WTC11 (cell line): ENCODE results near the gene VPS4A. TPM values are rescaled to one million over a fixed set of nuclear protein-coding genes. Genes with fewer than 3 reads are reported as not detected.

Experiments used
- ATAC-seq: fragments of 200-7000 bp; cut with Tn5 transposase; 2 replicates; pipeline ENCODE4 v1.10.0; 2021; ENCODE audit warnings: mild to moderate bottlenecking, moderate library complexity
- CTCF ChIA-PET: fragments of 300-600 bp; sonication (Branson Sonifier 250); formaldehyde crosslinking; loops from one replicate; lab custom pipeline; 2021; ENCODE audit warnings: antibody characterized with exemption; lab: Charles Lee
- POLR2A ChIA-PET: fragments of 350-600 bp; sonication (Branson Sonifier 250); formaldehyde crosslinking; loops from one replicate; lab custom pipeline; 2021; ENCODE audit warnings: antibody characterized with exemption; lab: Charles Lee
- DNase-seq: peaks from one replicate; pipeline ENCODE4 v3.0.0; 2021; ENCODE audit warnings: low spot score
- H3K27ac Mint-ChIP-seq: 2 replicates; pipeline ENCODE4 v1.8.0; 2021; ENCODE audit warnings: mixed read lengths
- H3K27me3 Mint-ChIP-seq: 2 replicates; pipeline ENCODE4 v1.8.0; 2021; ENCODE audit warnings: low read depth, mild to moderate bottlenecking, moderate library complexity, mixed read lengths
- H3K36me3 Mint-ChIP-seq: 2 replicates; pipeline ENCODE4 v1.8.0; 2021; ENCODE audit warnings: mixed read lengths
- H3K4me1 Mint-ChIP-seq: 2 replicates; pipeline ENCODE4 v1.8.0; 2022; ENCODE audit warnings: mixed read lengths
- H3K4me3 Mint-ChIP-seq: 2 replicates; pipeline ENCODE4 v1.8.0; 2021; ENCODE audit warnings: mild to moderate bottlenecking, moderate library complexity, mixed read lengths
- H3K9me3 Mint-ChIP-seq: 2 replicates; pipeline ENCODE4 v1.8.0; 2021; ENCODE audit warnings: mixed read lengths
- CREB1 ChIP-seq: sonication (generic); formaldehyde crosslinking; IDR thresholded peaks from 2 replicates; pipeline ENCODE4 v1.8.0; 2023; ENCODE audit warnings: mild to moderate bottlenecking, missing genetic modification reagents
- ETV6 ChIP-seq: sonication (generic); formaldehyde crosslinking; IDR thresholded peaks from 2 replicates; pipeline ENCODE4 v1.8.1; 2022; ENCODE audit warnings: mild to moderate bottlenecking, missing genetic modification reagents
- FOXJ3 ChIP-seq: sonication (generic); formaldehyde crosslinking; IDR thresholded peaks from 2 replicates; pipeline ENCODE4 v1.9.0; 2021; ENCODE audit warnings: missing genetic modification reagents, mild to moderate bottlenecking, borderline replicate concordance
- JAZF1 ChIP-seq: fragments of 250-450 bp; sonication (Bioruptor Pico); IDR thresholded peaks from 2 replicates; pipeline ENCODE4 v1.9.0; 2021; ENCODE audit warnings: moderate library complexity, mild to moderate bottlenecking, inconsistent platforms
- RORB ChIP-seq: fragments of 250-450 bp; sonication (Bioruptor Pico); IDR thresholded peaks from 2 replicates; pipeline ENCODE4 v1.9.0; 2021; ENCODE audit warnings: mild to moderate bottlenecking
- ZNF232 ChIP-seq: sonication (generic); formaldehyde crosslinking; IDR thresholded peaks from 2 replicates; pipeline ENCODE4 v1.8.0; 2022; ENCODE audit warnings: mild to moderate bottlenecking, missing genetic modification reagents
- ZNF396 ChIP-seq: fragments of 250-450 bp; sonication (Bioruptor Pico); IDR thresholded peaks from 2 replicates; pipeline ENCODE4 v1.8.0; 2021; ENCODE audit warnings: mild to moderate bottlenecking, moderate library complexity, borderline replicate concordance
- total RNA-seq: library from RNA; stranded (reverse); gene quantifications from 3 replicates; pipeline ENCODE4 v1.2.3, GENCODE V29; 2021
- TF ChIP-seq, protein P1 (sequence below): sonication (generic); formaldehyde crosslinking; IDR thresholded peaks from 2 replicates; pipeline ENCODE4 v1.8.0; 2022; ENCODE audit warnings: missing genetic modification reagents
- TF ChIP-seq, protein P2 (sequence below): sonication (generic); formaldehyde crosslinking; conservative IDR thresholded peaks from 2 replicates; pipeline ENCODE4 v1.8.1; 2023; ENCODE audit warnings: mild to moderate bottlenecking, low read depth, missing genetic modification reagents, moderate library complexity
- TF ChIP-seq, protein P3 (sequence below): sonication (generic); formaldehyde crosslinking; IDR thresholded peaks from 2 replicates; pipeline ENCODE4 v1.8.0; 2022; ENCODE audit warnings: mild to moderate bottlenecking, missing genetic modification reagents
- TF ChIP-seq, protein P4 (sequence below): sonication (generic); formaldehyde crosslinking; IDR thresholded peaks from 2 replicates; pipeline ENCODE4 v1.8.0; 2023; ENCODE audit warnings: missing genetic modification reagents
- TF ChIP-seq, protein P5 (sequence below): sonication (generic); formaldehyde crosslinking; IDR thresholded peaks from 2 replicates; pipeline ENCODE4 v1.8.1; 2022; ENCODE audit warnings: missing genetic modification reagents, borderline replicate concordance
- TF ChIP-seq, protein P6 (sequence below): fragments of 250-450 bp; sonication (Bioruptor Pico); IDR thresholded peaks from 2 replicates; pipeline ENCODE4 v2.1.2; 2022; ENCODE audit warnings: mild to moderate bottlenecking, moderate library complexity
- TF ChIP-seq, protein P7 (sequence below): sonication (generic); formaldehyde crosslinking; IDR thresholded peaks from 2 replicates; pipeline ENCODE4 v1.8.1; 2022; ENCODE audit warnings: low read depth, mild to moderate bottlenecking, moderate library complexity, missing genetic modification reagents, borderline replicate concordance
- TF ChIP-seq, protein P8 (sequence below): sonication (generic); formaldehyde crosslinking; IDR thresholded peaks from 2 replicates; pipeline ENCODE4 v1.8.0; 2023; ENCODE audit warnings: mild to moderate bottlenecking, missing genetic modification reagents

VPS4A gene
- total RNA-seq, 1 experiment from 2014 or later, result 28.3 TPM

DNA sequence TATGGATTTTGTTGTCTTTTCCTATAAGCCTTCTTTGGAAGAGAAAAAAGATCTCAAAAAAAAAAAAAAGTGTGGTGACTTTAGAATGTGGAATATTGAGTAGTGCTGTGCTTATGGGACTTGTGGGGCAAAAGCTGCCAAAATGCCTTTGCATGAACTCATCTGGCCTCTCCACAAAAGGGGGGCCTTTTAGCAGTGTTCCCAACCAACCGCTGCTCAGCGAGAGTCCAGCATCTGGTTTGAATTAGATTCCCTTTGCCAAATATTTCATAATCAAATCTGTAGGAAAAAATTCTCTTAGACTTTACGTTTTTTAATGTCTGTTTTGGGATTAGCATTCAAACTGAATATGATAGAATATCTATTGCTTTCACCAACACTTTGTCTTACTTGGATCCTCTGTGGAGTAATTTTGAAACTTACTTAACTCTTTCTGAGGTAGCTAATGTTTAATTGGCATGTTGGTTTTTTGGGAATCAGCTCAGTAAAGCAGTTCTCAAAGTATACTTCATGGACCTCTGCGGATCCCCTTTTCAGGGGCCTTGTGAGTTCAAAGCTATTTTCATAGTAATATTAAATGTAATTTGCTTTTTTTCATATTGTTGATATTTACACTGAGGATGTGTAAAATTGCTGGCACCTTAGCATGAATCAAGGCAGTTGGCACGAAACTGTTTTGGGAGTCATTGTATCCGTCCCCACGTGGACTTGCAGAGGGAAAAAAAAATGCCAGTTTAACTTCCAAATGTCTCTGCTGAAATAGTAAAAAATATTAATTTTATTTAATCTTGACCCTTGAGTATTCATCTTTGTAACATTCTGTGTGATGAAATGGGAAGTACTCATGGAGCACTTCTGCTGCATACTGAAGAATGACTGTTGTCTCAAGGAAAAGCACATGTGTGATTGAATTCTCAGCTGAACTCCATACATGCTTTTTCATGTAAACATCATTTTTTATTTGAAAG, 34.7 kb upstream of the VPS4A start (continued):
- TF ChIP-seq, protein P1, sequence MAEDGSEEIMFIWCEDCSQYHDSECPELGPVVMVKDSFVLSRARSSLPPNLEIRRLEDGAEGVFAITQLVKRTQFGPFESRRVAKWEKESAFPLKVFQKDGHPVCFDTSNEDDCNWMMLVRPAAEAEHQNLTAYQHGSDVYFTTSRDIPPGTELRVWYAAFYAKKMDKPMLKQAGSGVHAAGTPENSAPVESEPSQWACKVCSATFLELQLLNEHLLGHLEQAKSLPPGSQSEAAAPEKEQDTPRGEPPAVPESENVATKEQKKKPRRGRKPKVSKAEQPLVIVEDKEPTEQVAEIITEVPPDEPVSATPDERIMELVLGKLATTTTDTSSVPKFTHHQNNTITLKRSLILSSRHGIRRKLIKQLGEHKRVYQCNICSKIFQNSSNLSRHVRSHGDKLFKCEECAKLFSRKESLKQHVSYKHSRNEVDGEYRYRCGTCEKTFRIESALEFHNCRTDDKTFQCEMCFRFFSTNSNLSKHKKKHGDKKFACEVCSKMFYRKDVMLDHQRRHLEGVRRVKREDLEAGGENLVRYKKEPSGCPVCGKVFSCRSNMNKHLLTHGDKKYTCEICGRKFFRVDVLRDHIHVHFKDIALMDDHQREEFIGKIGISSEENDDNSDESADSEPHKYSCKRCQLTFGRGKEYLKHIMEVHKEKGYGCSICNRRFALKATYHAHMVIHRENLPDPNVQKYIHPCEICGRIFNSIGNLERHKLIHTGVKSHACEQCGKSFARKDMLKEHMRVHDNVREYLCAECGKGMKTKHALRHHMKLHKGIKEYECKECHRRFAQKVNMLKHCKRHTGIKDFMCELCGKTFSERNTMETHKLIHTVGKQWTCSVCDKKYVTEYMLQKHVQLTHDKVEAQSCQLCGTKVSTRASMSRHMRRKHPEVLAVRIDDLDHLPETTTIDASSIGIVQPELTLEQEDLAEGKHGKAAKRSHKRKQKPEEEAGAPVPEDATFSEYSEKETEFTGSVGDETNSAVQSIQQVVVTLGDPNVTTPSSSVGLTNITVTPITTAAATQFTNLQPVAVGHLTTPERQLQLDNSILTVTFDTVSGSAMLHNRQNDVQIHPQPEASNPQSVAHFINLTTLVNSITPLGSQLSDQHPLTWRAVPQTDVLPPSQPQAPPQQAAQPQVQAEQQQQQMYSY (CRISPR knock-in tag), result no peak
- TF ChIP-seq, protein P2, sequence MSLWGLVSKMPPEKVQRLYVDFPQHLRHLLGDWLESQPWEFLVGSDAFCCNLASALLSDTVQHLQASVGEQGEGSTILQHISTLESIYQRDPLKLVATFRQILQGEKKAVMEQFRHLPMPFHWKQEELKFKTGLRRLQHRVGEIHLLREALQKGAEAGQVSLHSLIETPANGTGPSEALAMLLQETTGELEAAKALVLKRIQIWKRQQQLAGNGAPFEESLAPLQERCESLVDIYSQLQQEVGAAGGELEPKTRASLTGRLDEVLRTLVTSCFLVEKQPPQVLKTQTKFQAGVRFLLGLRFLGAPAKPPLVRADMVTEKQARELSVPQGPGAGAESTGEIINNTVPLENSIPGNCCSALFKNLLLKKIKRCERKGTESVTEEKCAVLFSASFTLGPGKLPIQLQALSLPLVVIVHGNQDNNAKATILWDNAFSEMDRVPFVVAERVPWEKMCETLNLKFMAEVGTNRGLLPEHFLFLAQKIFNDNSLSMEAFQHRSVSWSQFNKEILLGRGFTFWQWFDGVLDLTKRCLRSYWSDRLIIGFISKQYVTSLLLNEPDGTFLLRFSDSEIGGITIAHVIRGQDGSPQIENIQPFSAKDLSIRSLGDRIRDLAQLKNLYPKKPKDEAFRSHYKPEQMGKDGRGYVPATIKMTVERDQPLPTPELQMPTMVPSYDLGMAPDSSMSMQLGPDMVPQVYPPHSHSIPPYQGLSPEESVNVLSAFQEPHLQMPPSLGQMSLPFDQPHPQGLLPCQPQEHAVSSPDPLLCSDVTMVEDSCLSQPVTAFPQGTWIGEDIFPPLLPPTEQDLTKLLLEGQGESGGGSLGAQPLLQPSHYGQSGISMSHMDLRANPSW, result no peak
- TF ChIP-seq, protein P3, sequence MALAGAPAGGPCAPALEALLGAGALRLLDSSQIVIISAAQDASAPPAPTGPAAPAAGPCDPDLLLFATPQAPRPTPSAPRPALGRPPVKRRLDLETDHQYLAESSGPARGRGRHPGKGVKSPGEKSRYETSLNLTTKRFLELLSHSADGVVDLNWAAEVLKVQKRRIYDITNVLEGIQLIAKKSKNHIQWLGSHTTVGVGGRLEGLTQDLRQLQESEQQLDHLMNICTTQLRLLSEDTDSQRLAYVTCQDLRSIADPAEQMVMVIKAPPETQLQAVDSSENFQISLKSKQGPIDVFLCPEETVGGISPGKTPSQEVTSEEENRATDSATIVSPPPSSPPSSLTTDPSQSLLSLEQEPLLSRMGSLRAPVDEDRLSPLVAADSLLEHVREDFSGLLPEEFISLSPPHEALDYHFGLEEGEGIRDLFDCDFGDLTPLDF (CRISPR knock-in tag), result no peak
- TF ChIP-seq, protein P4, sequence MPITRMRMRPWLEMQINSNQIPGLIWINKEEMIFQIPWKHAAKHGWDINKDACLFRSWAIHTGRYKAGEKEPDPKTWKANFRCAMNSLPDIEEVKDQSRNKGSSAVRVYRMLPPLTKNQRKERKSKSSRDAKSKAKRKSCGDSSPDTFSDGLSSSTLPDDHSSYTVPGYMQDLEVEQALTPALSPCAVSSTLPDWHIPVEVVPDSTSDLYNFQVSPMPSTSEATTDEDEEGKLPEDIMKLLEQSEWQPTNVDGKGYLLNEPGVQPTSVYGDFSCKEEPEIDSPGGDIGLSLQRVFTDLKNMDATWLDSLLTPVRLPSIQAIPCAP (CRISPR knock-in tag), result no peak
- TF ChIP-seq JAZF1 (CRISPR knock-in tag), result no peak
- no peak for TF ChIP-seq ZNF396 (CRISPR knock-in tag)
- no peak for TF ChIP-seq ZNF232

DNA sequence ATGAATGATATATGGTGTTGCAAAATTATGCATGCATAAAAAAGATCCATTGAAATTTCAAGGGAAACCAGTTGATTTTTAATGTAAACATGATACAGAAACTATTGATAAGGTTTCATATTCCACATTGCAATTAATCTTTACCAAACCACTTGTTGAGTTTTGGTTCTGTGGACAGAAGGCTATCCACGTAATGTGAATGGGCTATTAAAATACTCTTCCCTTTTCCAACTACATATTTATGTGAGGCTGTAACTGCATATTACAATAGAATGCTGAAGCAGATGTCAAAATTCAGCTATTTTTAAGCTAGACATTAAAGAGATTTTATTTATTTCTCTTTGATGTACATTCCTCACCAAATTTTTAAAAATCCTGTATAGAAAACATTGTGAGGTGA, 33.7 kb upstream of the VPS4A start:
- H3K4me1 Mint-ChIP-seq, result no peaks in the 10 kb centered on the region
- no peak for ATAC-seq
- H3K36me3 Mint-ChIP-seq, result peaks cover 14% of the 10 kb centered on the region
- H3K27me3 Mint-ChIP-seq, result no peaks in the 10 kb centered on the region
- DNase-seq, result no peak
- POLR2A ChIA-PET, result no interaction called here
- 0 out of 2 replicates have a peak, but pooled peaks cover 3% of the 10 kb centered on the region for H3K9me3 Mint-ChIP-seq
- CTCF ChIA-PET, result no interaction called here
- no peak overlapping the region for H3K4me3 Mint-ChIP-seq
- no peak overlapping the region for H3K27ac Mint-ChIP-seq
- TF ChIP-seq CREB1 (CRISPR knock-in tag), result no peak
- TF ChIP-seq, protein P5, sequence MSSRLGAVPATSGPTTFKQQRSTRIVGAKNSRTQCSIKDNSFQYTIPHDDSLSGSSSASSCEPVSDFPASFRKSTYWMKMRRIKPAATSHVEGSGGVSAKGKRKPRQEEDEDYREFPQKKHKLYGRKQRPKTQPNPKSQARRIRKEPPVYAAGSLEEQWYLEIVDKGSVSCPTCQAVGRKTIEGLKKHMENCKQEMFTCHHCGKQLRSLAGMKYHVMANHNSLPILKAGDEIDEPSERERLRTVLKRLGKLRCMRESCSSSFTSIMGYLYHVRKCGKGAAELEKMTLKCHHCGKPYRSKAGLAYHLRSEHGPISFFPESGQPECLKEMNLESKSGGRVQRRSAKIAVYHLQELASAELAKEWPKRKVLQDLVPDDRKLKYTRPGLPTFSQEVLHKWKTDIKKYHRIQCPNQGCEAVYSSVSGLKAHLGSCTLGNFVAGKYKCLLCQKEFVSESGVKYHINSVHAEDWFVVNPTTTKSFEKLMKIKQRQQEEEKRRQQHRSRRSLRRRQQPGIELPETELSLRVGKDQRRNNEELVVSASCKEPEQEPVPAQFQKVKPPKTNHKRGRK (CRISPR knock-in tag), result no peak
- TF ChIP-seq FOXJ3, result no peak
- TF ChIP-seq, protein P6, sequence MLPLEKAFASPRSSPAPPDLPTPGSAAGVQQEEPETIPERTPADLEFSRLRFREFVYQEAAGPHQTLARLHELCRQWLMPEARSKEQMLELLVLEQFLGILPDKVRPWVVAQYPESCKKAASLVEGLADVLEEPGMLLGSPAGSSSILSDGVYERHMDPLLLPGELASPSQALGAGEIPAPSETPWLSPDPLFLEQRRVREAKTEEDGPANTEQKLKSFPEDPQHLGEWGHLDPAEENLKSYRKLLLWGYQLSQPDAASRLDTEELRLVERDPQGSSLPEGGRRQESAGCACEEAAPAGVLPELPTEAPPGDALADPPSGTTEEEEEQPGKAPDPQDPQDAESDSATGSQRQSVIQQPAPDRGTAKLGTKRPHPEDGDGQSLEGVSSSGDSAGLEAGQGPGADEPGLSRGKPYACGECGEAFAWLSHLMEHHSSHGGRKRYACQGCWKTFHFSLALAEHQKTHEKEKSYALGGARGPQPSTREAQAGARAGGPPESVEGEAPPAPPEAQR (CRISPR knock-in tag), result no peak
- no peak for TF ChIP-seq ETV6 (CRISPR knock-in tag)
- TF ChIP-seq, protein P4 (CRISPR knock-in tag), result no peak
- no peak for TF ChIP-seq RORB (CRISPR knock-in tag)
- TF ChIP-seq JAZF1 (CRISPR knock-in tag), result no peak
- TF ChIP-seq, protein P7, sequence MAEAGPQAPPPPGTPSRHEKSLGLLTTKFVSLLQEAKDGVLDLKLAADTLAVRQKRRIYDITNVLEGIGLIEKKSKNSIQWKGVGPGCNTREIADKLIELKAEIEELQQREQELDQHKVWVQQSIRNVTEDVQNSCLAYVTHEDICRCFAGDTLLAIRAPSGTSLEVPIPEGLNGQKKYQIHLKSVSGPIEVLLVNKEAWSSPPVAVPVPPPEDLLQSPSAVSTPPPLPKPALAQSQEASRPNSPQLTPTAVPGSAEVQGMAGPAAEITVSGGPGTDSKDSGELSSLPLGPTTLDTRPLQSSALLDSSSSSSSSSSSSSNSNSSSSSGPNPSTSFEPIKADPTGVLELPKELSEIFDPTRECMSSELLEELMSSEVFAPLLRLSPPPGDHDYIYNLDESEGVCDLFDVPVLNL, result no peak
- TF ChIP-seq, protein P8, sequence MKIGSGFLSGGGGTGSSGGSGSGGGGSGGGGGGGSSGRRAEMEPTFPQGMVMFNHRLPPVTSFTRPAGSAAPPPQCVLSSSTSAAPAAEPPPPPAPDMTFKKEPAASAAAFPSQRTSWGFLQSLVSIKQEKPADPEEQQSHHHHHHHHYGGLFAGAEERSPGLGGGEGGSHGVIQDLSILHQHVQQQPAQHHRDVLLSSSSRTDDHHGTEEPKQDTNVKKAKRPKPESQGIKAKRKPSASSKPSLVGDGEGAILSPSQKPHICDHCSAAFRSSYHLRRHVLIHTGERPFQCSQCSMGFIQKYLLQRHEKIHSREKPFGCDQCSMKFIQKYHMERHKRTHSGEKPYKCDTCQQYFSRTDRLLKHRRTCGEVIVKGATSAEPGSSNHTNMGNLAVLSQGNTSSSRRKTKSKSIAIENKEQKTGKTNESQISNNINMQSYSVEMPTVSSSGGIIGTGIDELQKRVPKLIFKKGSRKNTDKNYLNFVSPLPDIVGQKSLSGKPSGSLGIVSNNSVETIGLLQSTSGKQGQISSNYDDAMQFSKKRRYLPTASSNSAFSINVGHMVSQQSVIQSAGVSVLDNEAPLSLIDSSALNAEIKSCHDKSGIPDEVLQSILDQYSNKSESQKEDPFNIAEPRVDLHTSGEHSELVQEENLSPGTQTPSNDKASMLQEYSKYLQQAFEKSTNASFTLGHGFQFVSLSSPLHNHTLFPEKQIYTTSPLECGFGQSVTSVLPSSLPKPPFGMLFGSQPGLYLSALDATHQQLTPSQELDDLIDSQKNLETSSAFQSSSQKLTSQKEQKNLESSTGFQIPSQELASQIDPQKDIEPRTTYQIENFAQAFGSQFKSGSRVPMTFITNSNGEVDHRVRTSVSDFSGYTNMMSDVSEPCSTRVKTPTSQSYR (CRISPR knock-in tag), result no peak
- TF ChIP-seq, protein P3 (CRISPR knock-in tag), result no peak
